Stimulated activated CD4-positive, alpha-beta T cell treated with anti-CD3 and anti-CD28 coated beads, Interleukin-4, amount 100 ng/mL, for 24 hours (primary cell): ENCODE data around the gene DOK4.
A peak's percentile ranks its signal among the peaks of the same experiment; 100 is the strongest.

ENCODE experiments used
- DNase-seq: peaks from one replicate; pipeline ENCODE4 v3.0.0-alpha.2; 2020

Gene DOK4

DNA sequence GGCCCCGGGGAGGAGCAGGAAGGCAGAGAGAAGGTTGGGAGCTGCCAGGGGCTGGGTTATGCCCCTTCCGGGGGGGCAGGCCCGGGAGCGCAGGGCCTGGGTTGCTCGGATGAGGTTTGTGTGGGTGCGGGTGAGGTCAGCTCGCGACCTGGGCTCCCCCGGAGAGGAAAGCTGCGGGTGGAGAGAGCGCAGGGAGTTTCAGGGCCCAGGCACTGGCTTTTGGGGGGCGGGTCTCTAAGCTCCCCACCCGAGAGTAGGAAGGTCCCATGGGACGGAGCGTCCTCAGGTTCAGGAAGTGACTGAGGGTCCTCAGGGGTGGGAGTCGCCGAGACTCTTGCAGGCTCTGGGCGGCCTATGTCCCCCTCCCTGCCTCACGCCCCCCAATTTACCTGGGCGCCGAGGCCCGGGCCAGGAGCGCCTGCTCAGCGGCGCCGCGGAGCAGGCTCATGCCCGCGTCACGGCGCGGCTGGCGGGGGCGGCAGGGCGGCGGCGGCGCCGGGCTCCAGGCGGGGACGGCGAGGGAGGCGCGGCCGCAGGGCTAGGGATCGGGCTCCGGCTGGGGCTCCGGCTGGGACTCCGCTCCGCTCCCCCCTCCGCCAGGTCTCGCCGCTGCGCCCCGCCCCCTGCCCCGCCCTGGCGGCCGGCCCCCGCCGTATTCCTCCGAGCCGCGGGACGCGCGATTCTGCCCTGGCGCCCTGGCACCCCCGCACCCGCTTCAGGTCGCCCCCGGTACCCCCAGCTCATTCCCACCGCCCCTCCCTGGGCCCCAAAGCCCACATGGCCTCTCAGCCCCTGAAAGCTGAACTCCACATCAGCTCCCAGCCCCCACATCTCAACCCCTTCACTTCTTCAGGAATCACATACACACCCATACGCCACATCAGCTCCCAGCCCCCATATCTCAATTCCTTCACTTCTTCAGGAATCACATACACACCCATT is at the start of gene DOK4:
DOK4 (minus strand) TSS at position 578 of the 942 bp plus-strand sequence. CDS start 6,986 bp downstream, outside the sequence.
- peak; percentile 82 for DNase-seq

DNA sequence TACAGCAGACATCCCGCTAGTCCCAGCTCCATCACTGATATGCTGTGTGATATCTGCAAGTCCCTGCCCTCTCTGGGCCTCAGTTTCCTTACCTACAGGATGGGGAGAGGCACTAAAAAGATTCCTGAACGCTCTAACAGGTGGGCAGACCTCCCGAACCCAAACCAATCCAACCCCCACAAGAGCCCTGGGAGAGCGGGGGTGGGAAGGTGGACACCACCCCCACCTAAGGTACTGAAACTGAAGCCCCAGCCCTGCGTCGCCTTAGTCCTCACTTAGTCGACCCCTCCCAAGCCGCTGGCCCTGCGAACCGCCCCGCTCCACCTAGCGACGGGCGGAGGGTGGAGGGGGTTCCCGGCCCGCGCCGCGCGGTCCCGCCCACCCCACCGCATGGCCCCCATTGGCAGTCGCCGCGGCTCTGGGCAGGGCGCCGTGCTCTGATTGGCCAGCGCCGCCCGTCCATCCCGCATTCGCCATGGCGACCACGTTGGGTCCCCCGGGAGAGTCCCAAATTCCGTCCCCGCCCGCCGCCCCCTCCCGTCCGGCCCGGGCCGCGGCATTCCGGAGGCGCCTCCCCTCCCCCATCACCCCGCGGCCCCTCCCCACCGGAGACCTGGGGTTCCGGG is 49.5 kb upstream of the DOK4 start:
- peak; percentile 93 for DNase-seq

DNA sequence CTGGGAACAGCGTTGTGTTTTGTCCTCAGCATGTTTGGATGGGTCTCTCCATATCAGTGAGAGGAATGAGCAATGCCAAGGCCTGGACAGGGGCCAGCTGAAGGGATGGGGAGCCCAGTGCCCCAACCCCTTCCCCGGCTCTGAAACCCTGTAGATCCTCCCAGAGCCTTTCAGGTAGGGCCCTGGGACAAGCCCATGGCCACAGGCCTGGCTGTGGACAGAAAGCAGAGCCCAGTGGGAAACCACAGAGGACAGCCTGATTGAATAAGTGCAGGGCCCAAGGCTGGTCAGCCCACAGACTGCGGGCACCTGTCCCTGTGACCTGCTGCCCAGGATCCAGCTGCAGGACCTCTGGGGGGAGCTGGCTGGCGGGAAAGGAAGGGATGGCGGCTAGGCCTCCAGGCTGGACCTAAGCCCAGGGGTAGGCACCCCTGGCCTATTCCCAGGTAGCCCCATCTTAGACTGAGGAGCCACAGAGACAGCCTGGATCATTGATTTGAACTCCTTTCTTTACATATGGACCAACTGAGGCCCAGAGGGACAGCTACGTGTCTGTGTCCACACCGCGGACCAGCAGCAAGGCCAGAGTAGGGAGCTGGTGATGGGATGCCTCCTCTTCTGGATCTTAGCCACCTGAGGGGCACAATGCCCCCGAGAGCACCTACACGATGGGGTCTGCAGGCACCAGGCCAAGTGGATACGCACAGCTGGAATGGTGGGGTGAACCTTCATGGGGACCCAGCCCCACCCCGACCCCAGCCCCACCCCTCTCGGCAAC is 48.8 kb upstream of the DOK4 start:
- DNase-seq = no peak

DNA sequence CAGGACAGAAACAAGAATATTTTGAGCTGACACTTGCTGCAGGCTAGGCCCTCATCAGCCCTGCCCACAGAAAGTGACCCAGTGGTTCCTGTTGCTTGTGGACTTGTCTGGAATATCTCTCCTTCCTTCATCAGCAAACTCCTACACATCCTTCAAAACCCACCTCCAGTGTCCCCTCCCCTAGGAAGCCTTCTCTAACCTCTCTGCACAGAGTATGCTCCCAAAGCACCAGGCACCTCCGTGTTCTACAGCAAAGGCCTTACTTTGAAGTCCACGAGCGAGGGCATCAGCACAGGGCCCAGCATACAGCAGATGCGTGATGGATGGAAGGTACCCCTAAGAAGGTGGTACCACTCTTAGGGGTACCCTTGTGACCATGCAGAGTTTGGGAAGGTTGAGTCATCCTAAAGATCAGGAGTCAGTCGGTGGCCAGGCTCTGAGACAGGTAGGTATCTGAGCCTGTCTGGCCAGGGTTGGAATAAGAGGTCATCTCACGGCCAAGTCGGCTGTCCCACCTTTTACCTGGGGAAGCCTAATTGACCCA is 48.1 kb upstream of the DOK4 start:
- peak; percentile 4 for DNase-seq

DNA sequence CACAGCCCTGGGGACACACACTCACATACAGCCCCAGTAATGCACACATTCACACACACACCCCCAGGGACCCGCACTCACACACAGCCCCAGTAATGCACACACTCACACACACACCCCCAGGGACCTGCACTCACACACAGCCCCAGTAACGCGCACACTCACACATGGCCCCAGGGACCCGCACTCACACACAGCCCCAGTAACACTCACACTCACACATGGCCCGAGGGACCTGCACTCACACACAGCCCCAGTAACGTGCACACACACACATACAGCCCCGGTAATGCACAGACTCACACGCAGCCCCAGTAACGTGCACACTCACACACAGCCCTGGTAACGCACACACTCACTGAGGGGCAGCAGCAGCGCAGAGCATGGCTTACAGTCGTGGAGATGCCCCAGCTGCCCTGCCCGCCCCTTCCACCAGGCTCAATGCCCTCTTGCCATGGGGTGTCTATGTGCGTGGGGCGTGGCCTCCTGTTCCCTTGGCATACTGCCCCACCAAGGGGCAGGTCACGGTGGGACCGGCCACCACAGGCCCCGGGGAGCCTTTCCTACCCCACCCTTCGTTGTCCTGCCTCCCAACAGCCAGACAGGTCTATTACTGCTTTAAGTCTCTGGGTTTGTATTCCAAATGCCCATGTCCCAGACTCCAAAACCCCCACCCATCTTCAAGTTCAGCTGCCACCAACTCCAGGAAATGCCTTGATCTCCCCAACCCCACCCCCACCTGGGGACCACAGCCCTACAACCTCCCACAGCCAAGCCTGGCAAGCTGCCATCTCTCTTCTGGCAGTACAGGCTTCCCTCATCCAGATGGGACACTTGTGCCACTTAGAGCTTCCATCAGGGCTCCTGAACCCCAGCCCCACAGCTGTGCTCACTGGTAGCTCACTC is 47.4 kb upstream of the DOK4 start:
- DNase-seq = peak; percentile 27

DNA sequence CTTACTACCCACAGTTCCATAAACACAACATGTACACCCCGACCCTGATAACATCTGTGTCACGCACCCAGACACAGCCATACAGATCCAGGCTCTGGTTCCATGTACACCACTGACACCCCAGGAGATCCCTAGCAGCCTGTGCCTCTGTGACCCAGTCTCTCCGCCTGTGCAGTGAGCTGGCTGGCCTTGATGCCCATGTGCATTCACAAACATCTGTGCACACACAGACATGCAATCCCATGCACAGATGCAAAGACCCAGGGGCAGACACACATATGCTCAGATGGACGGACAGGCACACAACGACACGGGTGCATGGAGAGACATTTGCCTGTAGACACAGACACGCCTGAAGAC is 46.0 kb upstream of the DOK4 start:
- no peak for DNase-seq

DNA sequence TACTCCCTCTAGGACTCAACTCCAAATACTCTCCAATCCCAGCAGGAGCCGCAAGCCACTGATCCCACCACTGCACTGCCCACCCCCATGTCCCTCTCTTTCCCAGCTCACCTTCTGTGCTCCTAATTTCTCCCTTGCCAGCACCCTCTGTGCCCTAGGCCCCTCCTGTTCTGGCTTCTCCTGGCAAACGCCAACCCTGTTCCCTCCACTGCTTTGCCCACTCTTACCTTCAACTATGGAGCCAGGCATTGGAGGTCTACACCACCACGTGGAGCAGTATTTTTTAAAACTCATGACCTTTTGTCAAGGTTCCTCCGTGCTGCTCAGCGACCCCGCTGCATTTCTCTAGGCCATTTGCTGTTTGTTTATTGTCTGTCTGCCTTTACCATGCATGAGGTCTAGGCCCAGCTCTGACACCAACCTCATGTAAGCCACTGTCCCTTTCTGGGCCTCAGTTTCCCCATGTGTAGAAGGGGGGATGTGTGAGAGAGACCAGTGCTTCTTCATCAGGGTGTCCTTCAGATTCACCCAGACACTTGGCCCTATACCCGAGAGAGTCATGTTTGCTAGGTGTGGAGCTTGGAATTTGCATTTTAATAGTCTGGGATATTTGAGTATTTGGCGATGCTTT is 45.5 kb upstream of the DOK4 start:
- no peak for DNase-seq

DNA sequence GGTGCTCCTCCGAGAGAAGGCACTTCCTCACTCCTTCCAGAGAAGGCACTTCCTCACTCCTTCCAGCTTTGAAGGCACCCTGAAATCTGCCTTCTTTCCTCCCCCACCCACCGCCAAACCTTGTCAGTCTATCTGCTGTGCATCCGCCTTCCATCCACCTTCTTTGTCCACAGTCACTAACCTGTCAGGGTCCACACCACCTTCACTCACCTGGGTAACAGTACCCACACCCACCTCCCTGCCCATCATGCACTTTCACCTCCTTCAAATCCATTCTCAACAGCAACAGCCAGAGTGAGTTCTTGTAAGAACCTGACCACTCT is 44.9 kb upstream of the DOK4 start:
- DNase-seq = no peak

DNA sequence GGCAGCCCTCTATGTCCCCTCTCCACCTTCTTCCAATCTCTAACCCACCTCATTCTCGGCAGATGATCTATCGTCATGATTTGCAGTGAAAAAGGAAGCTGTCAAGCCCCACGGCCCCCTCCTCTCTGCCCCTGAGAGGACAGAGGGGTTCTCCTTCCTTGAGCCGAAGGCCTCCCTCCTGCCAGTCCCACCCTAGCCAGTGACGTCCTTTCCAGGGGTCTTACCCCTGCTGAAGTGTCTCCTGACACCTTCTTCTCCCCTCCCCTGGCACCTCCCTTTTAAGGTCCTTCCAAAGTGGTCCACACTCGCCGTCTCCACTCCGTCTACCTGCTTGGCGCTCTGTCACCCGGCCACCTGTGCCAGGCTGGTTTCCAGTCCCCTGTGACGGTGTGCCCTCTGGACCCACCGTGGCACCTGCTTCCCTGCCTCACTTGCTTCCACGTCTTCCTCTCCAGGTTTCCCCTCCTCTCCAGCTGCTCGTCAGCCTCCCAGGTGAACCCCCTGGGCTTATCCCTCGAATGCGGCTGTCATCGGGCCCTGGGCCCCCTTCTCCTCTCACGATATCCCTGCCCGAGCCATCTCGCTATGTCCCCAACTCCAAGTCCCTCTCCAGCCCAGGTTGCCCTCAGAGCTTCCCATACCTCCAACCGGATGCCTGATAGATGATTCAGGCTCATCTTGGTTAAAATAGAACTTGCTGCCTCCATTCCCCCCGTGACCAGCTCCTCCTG is 44.4 kb upstream of the DOK4 start:
- no peak for DNase-seq

DNA sequence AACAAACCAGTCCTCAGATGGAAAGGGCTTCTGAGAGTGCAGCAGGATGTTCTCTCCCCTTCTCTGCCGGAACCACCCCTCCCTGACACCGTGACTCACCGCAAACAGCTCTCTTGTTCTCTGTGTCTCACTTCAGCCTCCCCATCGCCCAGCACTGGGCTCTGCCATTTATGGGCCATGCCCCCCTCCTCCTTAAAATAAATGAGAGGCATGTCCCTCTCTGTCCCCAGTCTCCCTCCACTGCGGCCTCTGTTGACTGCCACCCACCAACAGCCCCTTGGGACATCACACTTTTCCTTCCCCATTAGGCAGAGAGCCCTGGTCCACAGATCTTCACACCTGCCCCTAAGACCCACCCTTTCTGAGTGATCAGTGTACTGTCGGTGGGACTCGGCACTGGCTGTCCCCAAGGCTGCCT is 43.8 kb upstream of the DOK4 start:
- peak; percentile 71 for DNase-seq

DNA sequence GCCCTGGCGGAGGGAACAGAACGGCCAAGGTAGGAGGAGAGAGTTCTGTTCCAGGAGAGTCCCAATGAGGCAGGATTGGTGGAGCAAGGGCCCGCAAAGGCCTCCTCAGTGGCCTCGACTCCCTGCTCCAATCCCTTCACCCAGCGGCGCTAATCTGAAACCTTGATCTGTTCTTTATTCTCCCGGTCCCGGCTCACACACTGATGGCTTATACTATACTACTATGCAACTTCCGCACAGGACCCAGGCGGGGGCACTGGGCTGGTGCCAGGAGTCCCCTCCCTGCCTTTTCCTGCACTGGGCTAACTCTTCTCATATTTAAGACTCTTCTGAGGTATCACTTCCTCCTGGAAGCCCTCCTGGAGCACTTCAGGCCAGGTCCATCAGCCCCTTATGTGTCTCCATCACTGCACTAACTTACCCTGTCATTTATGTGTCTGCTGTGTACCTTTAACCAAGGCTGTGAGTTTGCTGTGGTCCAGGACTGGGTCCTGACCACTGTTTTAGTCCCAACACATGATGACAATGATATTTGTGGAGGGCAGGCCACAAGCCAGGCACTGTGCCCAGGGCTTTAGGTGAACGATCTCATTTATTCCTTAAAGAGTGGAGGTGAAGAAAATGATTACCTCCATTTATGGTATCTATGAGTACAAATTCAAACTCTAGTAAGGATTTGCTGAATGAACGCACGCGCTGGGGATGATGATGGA is 43.3 kb upstream of the DOK4 start:
- DNase-seq = no peak

DNA sequence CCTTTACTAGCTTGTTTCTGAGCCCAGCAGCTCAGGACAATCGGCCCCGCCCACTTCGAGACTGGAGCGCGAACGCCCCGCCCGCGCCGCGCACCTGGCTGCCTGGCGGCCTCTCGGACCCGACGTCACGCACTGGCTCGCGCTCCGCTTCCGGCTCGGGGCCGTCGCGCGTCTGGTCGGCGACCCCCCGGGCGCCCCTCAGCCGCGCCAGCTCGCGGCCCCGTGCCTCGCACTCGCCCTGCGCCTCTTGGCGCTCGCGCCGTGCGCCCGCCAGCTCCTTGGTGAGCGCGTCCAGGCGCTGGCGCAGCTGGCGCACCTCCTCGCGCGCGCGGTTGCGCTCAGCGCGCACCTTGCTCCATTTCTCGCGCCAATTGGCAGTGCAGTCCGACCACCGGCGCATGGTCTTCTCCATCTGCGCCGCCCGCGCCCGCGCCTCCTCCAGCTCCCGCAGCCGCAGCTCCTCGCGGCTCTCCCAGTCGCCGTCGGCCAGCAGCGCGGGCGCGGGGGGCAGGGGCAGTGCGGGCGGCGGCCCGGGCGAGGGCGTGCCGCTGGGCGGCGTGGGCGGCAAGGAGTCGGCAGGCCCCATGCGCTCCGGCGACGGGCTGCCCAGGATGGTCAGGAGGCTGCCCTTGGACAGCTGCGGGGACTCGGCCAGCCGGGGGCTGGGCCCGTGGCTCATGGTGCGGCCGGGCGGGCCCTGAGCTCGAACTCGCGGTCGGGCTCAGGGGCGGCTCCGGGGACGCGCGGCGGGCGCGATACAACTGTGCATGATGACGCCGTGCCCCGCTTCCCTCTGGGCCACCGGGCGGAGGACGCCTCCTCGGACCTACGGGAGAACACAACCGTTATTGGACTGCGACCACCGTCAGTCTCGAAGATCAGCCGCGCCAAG is 42.5 kb upstream of the DOK4 start:
- DNase-seq = no peak

DNA sequence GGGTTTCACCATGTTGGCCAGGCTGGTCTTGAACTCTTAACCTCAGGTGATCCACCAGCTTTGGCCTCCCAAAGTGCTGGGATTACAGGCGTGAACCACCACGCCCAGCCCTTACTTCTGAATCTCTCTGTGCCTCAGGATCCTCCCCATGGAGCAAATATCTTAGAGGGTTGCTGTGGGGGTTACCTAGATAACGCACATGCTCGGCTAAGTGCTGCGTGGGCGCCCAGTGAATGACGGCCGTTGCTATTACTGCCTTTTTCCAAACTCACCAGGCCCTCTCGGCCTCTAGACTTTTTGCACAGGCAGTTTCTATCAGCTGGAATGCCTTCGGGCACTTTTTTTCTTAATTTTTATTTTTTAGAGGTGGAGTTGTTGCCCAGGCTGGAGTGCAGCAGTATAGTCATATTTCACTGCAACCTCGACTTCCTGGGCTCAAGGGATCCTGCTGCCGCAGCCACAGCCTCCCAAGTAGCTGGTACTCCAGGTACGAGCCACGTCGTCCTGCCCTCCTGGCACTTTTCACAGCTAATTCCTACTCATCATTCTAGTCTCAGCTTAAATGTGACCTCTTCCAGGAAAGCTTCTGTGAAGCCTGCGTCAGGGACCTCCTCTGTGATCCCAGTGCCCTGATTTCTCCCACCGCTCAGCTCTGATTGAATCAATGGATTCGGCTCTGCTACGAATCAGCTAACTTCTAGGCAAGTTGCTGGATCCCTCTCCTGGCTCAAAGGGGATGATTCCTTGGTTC is 41.5 kb upstream of the DOK4 start:
- DNase-seq = no peak

DNA sequence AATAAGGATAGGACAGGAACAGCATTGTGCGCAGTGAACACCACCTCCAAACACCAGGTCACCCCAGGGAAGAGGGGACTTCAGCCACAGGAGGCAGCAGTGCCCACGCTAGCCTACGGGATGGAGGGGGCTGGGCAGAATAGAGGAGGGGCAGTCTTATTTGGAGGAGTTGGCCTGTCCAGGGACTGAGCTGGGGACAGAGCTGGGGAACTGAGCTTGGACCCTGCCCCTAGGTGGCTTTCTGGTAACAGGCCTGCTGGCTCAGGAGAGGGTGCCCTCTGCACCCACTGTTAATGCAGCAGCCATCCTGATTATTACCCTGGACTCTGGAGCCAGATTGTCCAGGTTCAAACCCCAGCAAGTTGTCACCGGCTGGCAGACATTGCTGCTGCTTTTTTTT is 40.7 kb upstream of the DOK4 start:
- no peak for DNase-seq

DNA sequence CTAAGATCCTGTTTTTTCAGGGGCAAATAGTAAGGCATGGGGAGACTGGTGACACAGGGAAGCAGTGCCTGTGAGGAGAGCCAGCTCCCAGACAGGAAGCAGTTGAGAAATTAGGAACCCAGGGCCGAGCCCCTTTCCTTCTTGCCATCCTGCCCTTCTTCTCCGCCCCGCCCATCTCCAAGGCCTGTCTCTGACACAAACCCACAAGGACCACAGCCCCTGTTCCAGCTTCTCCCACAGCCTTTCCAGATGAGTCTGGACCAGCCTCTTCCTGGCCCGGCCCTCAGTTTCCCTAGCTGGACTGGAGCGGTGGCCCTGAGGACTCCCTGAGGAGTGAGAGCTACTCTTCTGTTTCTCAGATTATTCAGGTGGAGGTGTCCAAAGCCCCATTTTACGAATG is 40.2 kb upstream of the DOK4 start:
- no peak for DNase-seq

DNA sequence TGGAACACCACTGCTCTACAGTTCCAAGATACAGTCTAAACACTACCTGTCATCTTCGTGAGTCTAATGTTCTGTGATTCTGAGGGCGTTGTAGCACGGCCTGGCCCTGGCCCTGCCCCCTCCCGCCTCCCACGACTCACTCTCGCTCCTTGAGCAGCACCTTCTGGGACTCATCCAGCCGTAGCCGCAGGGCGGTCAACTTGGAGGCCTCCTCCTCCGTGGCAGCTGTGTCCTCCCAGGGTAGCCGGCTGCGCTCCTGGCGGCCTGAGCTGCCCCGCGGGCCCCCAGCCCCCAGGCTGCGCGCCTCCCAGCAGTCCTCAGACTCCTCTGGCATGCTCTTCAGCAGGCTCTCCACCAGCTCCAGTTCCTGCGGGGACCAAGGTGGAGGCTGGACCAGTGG is 39.5 kb upstream of the DOK4 start:
- DNase-seq = no peak

DNA sequence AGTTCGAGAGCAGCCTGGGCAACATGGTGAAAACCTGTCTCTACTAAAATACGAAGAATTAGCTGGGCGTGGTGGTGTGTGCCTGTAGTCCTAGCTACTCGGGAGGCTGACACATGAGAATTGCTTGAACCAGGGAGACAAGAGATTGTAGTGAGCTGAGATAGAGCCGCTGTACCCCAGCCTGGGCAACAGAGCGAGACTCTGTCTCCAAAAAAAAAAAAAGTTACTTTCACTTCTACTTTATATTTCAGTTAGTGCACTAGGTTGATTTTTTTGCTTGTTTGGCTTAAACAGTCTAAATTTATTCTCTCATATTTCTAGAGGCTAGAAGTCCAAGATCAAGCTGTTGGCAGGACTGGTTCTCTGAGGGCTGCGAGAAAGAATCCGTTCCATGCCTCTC is 36.7 kb upstream of the DOK4 start:
- no peak for DNase-seq

DNA sequence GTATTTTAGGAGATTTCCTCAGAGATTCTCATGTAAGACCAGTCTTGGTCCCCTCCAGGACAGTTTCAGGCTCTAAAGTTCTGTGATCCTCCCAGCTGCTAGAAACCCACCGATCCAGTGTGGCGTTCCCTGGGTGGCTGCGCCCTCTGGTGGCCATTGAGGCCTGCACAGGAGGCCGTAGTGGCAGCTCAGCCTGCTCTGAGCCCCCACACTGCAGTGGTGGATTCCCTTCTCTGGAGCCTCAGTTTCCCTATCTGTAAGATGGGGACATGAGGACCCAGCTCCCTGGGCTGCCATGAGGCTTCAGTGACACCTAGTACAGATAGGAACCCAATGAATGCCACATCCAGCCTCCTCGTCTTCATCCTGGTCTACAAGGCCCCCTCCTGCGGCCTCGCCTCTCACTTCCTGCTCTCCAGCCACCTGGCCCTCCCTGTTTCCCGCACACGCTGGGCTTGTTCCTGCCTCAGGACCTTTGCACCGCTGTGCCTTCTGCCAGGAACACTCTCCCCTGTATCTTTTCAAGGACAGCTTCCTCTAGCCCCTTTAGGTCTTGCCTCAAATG is 33.6 kb upstream of the DOK4 start:
- DNase-seq = peak; percentile 83
